HuH-7 (cell line): Measurements from ENCODE around the gene SETD2.

Experiments
- DNase-seq: peaks from one replicate; pipeline ENCODE4 v3.0.0; 2011; ENCODE audit warnings: low spot score

Gene SETD2

GRCh38 chr3:47010111-47010712, 153.7 kb downstream of the SETD2 start:
- DNase-seq, result no peak

- peak; percentile 97 for DNase-seq
Measured at GRCh38 chr3:47009225-47010110, 154.4 kb downstream of the SETD2 start.

GRCh38 chr3:47008851-47009224, 155.1 kb downstream of the SETD2 start:
- DNase-seq, result no peak

GRCh38 chr3:47008234-47008796, 155.6 kb downstream of the SETD2 start:
- DNase-seq, result no peak

- DNase-seq, result no peak
Measured at GRCh38 chr3:47007482-47008233, 156.3 kb downstream of the SETD2 start.

GRCh38 chr3:47007001-47007400, 156.9 kb downstream of the SETD2 start:
- DNase-seq, result no peak

GRCh38 chr3:47006145-47006651, 157.7 kb downstream of the SETD2 start:
- DNase-seq, result no peak

- DNase-seq, result no peak
Measured at GRCh38 chr3:47005212-47006144, 158.4 kb downstream of the SETD2 start.

- DNase-seq, result no peak
Measured at GRCh38 chr3:47004369-47005211, 159.3 kb downstream of the SETD2 start.

- no peak for DNase-seq
Measured at GRCh38 chr3:47003461-47004368, 160.2 kb downstream of the SETD2 start.

- DNase-seq, result no peak
Measured at GRCh38 chr3:47003056-47003410, 160.9 kb downstream of the SETD2 start.

GRCh38 chr3:47002171-47003055, 161.5 kb downstream of the SETD2 start:
- DNase-seq, result no peak

- no peak for DNase-seq
Measured at GRCh38 chr3:47001731-47002170, 162.2 kb downstream of the SETD2 start.

- DNase-seq, result no peak
Measured at GRCh38 chr3:47000922-47001730, 162.8 kb downstream of the SETD2 start.

GRCh38 chr3:47000198-47000815, 163.6 kb downstream of the SETD2 start:
- no peak for DNase-seq

GRCh38 chr3:46999516-47000197, 164.3 kb downstream of the SETD2 start:
- no peak for DNase-seq
